GM19324 (cell line): Measurements from ENCODE around the gene CCR7.

Experiments used
- ATAC-seq: cut with Tn5 transposase; IDR thresholded peaks from one replicate; pipeline ENCODE4 v1.9.1; 2021; ENCODE audit warnings: mild to moderate bottlenecking, moderate library complexity; ENCODE audit not compliant: unreplicated experiment, low FRiP score

The CCR7 gene

DNA sequence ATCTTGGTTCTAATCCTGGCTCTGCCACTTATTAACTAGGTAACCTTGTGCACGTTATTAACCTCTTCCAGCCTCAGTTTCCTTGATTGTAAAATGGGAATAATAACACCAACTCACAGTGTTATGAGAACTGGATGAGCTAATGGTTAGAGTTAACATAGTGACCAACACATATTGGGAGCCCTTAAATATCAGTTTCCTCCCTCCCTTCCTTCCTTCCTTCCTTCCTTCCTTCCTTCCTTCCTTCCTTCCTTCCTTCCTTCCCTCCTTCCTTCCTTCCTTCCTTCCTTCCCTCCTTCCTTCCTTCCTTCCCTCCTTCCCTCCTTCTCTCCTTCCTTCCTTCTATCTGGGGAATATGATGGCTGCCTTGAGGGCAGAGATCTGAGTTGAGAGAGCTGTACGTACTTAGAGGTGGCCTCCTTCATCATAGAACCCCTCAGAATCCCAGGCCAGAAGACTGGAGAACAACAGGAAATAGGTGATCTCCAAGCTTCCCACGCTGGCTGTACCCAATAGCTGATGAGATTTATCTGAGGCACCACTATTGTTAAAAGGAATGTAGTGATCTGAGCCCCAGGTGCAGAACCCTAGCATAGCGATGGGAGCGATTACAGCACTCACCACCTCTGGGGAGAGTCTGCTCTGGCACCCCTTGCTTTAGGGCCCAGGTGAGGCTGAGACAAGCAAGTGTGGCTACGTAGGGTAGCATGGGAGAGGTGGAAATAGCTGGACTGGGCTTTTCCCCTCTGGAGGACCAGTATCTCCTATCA, 26.2 kb downstream of the CCR7 start:
- ATAC-seq = no peak

DNA sequence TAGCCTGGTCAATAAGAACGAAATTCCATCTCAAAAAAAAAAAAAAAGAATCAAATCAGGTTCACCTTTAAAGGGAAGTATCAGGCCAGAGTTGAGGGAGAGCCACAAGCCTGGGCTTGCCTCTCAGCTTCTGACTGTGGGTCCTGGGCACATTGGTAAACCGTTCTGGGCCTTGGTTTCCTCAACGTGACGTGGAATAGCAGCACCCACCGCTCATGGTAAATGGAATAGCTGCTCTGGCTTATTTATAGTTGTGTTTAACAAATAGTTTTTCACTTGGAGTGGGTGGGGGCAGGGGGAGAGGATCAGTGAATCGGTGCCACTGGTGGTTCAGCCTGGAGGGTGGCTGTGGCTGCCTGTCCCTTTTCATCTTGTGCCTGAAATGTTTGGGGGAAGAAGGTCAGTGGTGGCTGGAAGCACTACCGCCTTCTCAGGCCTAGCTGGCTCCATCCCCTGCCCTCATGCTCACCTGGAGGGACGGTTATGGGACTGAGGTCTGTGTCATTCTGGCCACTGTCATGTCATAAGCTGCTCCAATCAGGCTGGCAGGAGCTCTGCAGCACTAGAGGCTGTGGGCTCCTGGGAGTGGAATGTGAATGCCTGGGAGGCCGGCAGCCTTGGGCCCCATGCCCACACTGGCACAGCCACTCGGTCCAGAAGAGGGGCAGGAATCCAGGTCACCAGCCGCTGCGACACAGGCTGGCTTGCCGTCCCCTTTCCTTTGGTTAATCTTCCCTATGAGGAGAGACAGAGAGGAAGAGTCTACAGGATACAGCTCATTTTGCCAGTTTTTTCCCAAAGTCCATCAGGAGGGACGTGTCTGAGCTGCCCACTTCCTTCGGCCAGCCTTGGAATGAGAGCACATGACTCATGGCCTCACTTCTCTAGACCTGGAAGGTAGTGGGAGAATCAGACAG, 27.0 kb downstream of the CCR7 start:
- ATAC-seq = no peak

GRCh38 chr17:40536295-40537171, 28.7 kb downstream of the CCR7 start:
- no peak for ATAC-seq

GRCh38 chr17:40535924-40536294, 29.4 kb downstream of the CCR7 start:
- ATAC-seq = no peak

- ATAC-seq = no peak
These were observed 29.8 kb downstream of the CCR7 start for GRCh38 chr17:40535438-40535837.

DNA sequence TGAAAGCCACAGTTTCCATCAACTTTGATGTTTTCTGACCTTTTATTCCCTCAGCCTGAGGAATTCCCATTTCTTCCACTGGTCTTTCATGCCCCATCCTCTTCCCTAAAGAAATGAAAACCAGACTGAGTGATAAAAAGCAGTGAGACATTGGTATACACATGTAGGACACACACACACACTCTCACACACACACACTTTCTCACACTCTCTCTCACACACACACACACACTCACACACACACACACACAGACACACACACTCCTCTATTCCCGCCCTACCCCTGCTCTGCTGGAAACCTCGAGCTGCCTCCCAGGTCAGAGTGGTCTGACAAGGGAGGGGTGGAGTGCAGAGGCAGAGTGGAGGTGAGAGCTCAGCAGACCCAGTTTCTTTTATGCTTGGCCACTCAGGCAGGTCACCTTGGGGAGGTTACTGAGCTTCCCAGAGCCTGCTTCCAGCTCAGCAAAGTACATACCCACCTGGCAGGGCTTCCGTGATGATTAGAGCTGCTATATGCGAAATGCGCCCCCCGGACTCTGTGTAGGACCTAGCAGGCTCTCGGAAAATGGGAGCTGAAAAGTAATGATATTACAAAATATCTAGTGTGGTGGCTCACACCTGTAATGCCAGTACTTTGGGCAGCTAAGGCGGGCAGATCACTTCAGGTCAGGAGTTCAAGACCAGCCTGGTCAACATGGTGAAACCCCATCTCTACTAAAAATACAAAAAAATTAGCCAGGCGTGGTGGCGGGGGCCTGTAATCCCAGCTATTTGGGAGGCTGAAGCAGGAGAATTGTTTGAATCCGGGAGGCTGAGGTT, 30.7 kb downstream of the CCR7 start:
- ATAC-seq = no peak

DNA sequence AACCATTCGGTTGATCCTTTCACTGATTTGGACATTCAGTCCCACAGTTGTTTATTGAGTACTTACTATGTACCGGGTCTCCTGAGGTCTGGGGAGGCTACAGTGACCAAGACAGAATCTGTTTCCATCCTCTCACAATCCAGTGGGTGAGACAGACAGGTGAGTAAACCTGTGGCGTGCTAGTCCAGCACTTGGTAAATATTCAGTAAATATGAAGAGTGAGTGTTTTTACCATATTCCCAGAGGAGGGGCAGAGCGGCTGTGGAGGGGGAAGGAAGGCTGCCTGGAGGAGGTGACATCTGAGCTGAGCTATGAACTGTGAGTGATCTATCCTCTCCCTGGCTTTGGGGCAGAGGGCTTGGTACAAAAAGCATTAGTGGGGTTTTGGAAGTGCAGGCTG, 31.4 kb downstream of the CCR7 start:
- ATAC-seq = no peak

DNA sequence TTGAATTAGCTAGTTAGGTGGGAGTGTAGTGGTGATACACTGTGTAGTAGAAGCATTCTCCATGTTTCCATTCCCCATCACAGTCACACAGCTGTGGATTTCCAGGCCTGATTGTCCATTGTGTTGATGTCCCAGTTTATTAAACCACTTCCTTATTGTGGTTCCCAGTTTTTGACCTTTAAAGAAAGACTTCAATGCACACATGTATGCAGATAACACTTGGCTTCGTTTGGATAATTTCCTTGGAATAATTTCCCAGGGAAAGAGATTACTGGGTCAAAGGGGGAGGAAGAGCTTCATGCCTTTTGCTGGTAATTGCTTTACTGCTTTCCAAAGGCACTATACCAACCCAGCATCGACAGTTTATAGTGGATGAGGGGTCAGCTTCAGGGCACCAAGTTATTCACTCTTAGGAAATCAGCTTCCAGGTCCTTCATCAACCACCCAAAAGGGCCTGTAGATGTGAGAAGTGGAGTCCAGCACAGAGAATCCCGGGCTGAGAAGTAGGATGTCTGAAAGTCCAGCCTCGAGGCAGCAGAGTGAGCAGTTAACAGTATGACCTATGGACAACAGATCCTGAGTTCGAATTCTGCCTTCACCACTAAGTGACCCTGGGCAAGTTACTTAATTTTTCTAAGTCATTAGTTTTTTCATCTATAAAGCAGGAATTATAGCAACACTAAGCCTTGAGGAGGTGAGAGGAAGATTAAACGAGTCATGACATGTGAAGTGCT, 32.6 kb downstream of the CCR7 start:
- ATAC-seq = no peak

GRCh38 chr17:40531051-40531991, 34.0 kb downstream of the CCR7 start:
- no peak for ATAC-seq

- no peak for ATAC-seq
These were observed 34.7 kb downstream of the CCR7 start for GRCh38 chr17:40530531-40530994.

DNA sequence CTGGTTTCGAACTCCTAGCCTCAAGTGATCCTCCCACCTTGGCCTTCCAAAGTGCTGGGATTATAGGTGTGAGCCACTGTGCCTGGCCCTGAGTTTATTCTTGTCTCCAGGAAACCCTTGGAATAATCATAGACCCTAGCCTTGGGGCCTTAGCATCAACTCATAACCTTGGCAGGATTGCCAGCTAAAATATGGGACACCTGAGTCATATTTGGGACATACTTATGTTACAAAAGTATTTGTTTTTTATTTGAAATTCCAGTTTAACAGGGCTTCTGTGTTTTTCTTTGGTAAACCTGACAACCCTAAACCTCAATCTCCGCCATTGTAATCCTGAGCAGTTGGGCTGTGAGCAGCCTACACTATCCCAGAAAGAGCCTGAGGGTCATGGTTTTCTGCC, 35.3 kb downstream of the CCR7 start:
- no peak for ATAC-seq

DNA sequence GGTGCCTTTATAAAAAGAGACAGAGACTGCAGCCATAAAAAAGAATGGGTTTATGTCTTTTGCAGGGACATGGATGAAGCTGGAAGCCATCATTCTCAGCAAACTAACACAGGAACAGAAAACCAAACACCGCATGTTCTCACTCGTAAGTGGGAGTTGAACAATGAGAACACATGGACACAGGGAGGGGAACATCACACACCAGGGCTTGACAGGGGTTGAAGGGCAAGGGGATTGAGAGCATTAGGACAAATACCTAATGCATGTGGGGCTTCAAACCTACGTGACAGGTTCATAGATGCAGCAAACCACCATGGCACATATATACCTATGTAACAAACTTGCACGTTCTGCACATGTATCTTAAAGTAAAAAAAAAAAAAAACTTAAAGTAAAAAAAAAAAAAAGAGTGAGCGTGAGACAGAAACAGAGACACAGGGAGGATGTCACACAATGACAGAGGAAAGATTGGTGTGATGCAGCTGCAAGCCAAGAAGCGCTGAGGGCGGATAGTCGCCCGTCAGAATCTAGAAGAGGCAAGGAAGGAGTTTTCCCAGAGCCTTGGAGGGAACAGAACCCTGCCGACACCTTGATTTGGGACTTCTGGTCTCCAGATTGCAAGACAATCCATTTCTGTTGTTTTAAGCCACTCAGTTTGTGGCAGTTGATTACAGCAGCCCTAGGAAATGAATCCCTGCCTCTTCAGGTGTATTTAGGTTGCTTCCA, 36.4 kb downstream of the CCR7 start:
- ATAC-seq = no peak

DNA sequence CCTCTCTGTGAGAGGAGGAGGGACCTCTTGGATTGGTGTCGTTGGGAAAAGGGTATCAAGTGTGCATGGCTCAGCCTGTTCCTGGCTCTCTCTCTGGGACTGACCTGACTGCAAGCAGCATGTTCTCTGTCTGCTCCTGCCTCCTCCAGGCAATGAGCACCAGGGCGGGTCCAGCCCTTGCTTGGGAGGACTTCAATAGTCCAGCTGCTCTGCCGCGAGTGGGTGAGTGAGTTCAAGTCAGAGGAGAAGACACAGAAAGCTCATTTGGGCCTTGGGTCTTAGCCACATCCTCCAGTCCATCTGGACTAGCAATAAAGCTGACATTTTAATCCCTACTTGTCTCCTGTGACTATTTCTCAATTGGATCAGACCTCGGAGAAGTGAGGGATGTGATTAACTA, 38.6 kb downstream of the CCR7 start:
- ATAC-seq = no peak

- ATAC-seq = no peak
These were observed 40.0 kb downstream of the CCR7 start for GRCh38 chr17:40525294-40525693.

DNA sequence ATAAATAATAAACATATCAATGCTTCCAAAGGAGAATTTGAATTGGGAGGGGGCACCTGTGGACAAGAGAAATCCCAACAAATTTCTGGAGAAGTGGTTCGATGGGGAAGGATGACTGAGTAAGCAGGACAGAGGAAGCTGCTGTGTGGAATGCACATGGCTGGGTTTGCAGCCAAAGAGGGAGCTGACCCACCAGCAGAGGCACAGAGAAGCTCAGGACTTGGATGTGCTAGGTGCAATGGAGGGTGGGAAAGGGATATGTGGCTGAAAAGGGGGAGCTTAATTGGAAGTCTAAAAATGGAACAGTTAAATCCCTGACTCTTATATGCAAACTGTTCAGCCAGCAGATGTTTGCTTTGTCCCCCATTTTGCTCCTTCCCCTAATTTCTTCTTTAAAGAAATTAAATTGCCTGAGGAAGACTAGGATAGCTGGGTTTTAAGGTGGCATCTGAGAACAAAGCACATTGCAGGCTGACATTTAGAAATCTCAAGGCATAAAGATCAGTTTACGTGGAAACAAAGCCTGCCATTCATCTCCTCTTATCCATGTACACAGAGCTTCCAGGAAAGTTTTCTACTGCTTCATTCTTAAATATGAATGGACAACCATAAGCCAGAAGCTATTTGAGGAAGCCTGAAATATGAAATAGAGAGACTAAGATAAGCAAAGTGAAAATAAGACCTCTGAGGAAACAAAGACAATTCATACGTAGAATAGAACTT, 40.9 kb downstream of the CCR7 start:
- no peak for ATAC-seq

DNA sequence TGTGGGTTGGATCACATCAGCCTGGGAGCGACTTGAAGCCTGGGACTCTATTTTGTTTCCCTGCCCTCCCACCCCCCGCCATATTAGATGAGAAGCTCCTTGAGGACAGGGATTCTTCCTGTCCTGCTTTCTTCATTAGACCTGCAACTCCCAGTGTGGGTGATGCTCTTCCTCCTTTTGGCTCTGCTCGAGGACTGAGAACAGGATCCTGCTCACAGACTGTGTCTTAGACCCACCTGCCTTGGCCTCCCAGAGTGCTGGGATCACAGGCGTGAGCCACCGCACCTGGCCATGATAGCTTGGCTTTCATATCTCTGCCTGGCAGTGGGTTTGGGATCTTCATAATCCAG, 42.3 kb downstream of the CCR7 start:
- ATAC-seq = no peak
